Measurements from ENCODE around the gene UQCC3. TPM values are rescaled to one million over a fixed set of nuclear protein-coding genes. Genes with fewer than 3 reads are reported as not detected.
A peak's percentile ranks its signal among the peaks of the same experiment; 100 is the strongest.
"Not testable (repeated sequence)": the region's sequence is repeated elsewhere in the genome, so short reads cannot be mapped to it uniquely, and the experiment has no call there.

The UQCC3 gene
- total RNA-seq, 2 experiments from 2014 or later, result 6.7 to 6.8 TPM

DNA sequence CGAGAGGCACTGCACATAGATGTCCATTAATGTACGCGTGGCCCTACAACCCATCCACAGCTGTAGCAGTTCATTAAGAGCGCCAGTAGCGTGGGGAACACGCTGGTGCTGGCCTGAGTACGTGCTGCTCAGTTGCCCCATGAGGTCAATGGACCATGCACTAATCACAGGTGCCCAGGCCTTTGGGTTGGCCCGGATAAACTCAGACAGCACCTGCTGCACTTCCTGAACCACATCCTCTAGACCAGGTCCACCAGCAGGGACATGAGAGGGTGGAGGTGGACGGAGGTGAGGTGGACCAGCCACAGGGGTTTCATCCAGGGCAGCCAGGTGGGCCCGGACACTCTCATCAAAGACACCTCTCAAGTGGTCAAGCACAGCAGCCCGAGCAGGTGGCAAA lies 22.0 kb upstream of the UQCC3 start:
- ATAC-seq (ENCODE audit: low read depth) (no peak), DNase-seq (no peak)
- Mint-ChIP-seq H3K9me3 (no peaks in the 10 kb centered on the region), H3K27me3 (no peaks in the 10 kb centered on the region), H3K4me1 (peaks cover 28% of the 10 kb centered on the region), H3K36me3 (peaks cover 10% of the 10 kb centered on the region), H3K27ac (no peak overlapping the region), H3K4me3 (no peak overlapping the region)
- POLR2A ChIA-PET, result interaction anchor here (0.6 to 5.5 kb wide), 7 partner anchors 8 to 58 kb away, joined by 3 to 40 read pairs (median 7); partner anchors contain the start of genes B3GAT3, C11orf98, CSKMT and LBHD1

DNA sequence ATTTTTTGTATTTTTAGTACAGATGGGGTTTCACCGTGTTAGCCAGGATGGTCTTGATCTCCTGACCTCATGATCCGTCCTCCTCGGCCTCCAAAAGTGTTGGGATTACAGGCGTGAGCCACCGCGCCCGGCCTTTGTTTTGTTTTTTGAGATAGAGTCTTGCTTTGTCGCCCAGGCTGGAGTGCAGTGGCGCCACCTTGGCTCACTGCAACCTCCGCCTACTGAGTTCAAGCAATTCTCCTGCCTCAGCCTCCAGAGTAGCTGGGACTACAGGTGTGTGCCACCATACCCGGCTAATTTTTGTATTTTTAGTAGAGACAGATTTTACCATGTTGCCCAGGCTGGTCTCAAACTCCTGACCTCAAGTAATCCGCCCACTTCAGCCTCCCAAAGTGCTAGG lies 21.2 kb upstream of the UQCC3 start:
- H3K27ac Mint-ChIP-seq; H3K9me3 Mint-ChIP-seq; DNase-seq; H3K36me3 Mint-ChIP-seq; H3K4me3 Mint-ChIP-seq; ATAC-seq (ENCODE audit: low read depth); H3K27me3 Mint-ChIP-seq: not testable (repeated sequence)
- POLR2A ChIA-PET, result interaction anchor here (0.9 to 1.2 kb wide), 2 partner anchors 22 to 49 kb away, joined by 5 to 6 read pairs; partner anchors contain the start of genes LBHD1 and MTA2
- peaks cover 23% of the 10 kb centered on the region for H3K4me1 Mint-ChIP-seq

DNA sequence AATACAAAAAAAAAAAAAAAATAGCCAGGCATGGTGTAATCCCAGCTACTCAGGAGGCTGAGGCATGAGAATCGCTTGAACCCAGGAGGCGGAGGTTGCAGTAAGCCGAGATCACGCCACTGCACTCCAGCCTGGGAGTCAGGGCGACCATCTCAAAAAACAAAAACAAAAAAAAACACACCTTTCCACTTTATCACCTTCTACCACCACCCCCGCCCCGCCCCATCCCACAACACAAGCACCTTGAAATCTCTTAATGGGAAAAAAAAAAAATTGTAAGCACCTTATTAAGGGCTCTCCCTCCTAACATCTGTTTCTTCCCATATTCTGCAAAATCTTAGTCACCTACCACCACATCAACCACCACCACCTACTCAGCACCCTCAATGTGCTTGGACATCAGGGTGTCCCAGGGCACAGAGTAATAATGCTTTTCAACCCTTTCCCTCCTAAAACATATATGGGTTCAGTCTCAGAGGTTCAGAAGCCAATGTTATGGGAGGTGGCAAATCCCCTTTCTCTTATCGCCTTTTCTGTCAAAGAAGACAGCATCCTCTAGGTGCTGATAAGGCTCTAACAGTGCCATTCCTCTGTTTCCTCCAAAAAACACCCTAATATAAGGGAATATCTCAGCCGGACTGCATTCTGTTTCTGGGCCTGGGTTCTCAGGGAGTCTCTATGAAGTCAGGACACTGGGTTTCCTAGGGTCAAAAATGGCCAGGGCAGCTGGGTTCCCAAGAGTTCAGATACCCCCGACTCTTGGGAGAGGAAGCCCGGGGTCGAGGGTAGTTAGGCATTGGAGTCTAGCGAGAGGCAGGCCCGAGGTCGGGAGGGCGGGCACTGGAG lies 19.1 kb upstream of the UQCC3 start:
- Mint-ChIP-seq H3K4me3 (peak overlapping the region; percentile 94), H3K27ac (peak overlapping the region; percentile 91), H3K36me3 (peaks cover 4% of the 10 kb centered on the region), H3K9me3 (no peaks in the 10 kb centered on the region), H3K4me1 (peaks cover 17% of the 10 kb centered on the region), H3K27me3 (no peaks in the 10 kb centered on the region)
- POLR2A ChIA-PET, result interaction anchor here (0.7 to 8.4 kb wide), 22 partner anchors 9 to 250 kb away, joined by 3 to 187 read pairs (median 5); partner anchors contain the start of genes B3GAT3, C11orf98, CSKMT and EEF1G
- ATAC-seq (ENCODE audit: low read depth), result no peak
- DNase-seq, result no peak

DNA sequence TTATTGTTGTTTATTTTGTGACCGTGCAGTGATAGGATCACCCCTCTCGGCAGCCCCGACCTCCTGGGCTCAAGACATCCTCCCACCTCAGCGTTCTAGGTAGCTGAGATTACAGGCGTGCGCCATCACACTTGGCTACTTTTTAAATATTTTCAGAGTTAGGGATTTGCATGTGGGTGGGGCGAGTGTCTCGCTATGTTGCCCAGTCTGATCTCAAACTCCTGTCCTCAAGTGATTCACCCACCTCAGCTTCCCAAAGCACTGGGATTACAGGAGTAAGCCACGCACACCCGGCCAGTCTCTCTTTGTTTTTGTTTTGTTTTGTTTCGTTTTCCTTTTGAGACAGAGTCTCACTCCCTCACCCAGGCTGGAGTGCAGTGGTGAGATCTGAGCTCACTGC lies 17.2 kb upstream of the UQCC3 start:
- Mint-ChIP-seq H3K27ac (peak overlapping the region; percentile 63), H3K4me3 (peak overlapping the region; percentile 37), H3K4me1 (peaks cover 17% of the 10 kb centered on the region), H3K27me3 (no peaks in the 10 kb centered on the region), H3K9me3 (no peaks in the 10 kb centered on the region), H3K36me3 (peaks cover 4% of the 10 kb centered on the region)
- DNase-seq (no peak), ATAC-seq (ENCODE audit: low read depth) (no peak)
- POLR2A ChIA-PET, result interaction anchor here (0.6 to 8.4 kb wide), 5 partner anchors 11 to 101 kb away, joined by 4 to 187 read pairs (median 8); partner anchors contain the start of genes C11orf98, CSKMT, LBHD1 and TUT1

DNA sequence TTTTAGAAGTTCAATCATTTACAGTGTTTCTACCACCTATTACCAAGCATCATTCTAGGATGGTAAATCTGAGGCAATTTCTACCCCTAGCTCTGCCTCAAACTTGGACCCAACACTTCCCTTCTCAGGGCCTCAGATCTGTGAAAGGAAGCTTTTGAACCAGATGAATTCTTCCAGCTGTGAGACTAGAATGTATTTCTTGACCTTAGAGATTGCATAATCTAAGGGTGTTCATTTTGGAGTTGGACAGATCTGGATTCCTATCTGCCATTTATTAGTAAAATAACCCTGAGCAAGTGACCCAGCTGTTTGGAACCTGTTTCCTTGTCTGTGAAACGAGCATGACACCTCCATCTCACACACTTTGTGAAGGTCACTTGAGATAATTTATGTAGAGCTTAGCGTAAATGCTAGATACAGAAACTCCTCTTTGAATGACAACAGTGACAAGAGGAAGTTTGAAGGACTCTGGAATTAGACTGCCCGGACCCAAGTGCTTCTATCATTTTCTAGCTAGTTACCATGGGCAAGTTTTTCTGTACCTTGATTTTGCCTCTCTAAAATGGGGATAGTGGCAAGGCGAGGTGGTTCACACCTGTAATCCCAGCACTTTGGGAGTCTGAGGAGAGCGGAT lies 14.6 kb upstream of the UQCC3 start:
- no peak overlapping the region for H3K27ac Mint-ChIP-seq
- no peaks in the 10 kb centered on the region for H3K27me3 Mint-ChIP-seq
- DNase-seq, result no peak
- H3K36me3 Mint-ChIP-seq, result peaks cover 2% of the 10 kb centered on the region
- ATAC-seq (ENCODE audit: low read depth), result no peak
- H3K4me1 Mint-ChIP-seq, result peaks cover 13% of the 10 kb centered on the region
- no peaks in the 10 kb centered on the region for H3K9me3 Mint-ChIP-seq
- POLR2A ChIA-PET, result interaction anchor here (0.7 to 8.4 kb wide), 5 partner anchors 8 to 55 kb away, joined by 3 to 187 read pairs (median 5); partner anchors contain the start of genes B3GAT3, C11orf98, CSKMT and LBHD1
- H3K4me3 Mint-ChIP-seq, result no peak overlapping the region

- no peak for DNase-seq
- Mint-ChIP-seq H3K9me3 (no peaks in the 10 kb centered on the region), H3K27ac (peak overlapping the region; percentile 94), H3K4me3 (peak overlapping the region; percentile 97), H3K4me1 (peaks cover 29% of the 10 kb centered on the region), H3K27me3 (no peaks in the 10 kb centered on the region), H3K36me3 (peaks cover 19% of the 10 kb centered on the region)
- ATAC-seq (ENCODE audit: low read depth), result peak; percentile 58
- POLR2A ChIA-PET, result interaction anchor here (0.6 to 7.0 kb wide), 43 partner anchors 10 to 1301 kb away, joined by 3 to 187 read pairs (median 9); partner anchors contain the start of genes B3GAT3, BSCL2, EEF1G and EML3
Measured at GRCh38 chr11:62664405-62665074, 6.9 kb upstream of the UQCC3 start.

GRCh38 chr11:62665075-62665598 lies 6.3 kb upstream of the UQCC3 start, which contains the start of the genes C11orf98 and CSKMT:
Gene C11orf98 (minus strand): TSS chr11:62665210. CDS start chr11:62665169, 41 bp downstream.
Gene CSKMT (plus strand): TSS chr11:62665312. CDS start chr11:62665880, 568 bp downstream.
- Mint-ChIP-seq H3K36me3 (peaks cover 20% of the 10 kb centered on the region), H3K4me3 (peak within 1 kb of the TSS; percentile 97), H3K27me3 (no peaks in the 10 kb centered on the region), H3K9me3 (no peaks in the 10 kb centered on the region), H3K27ac (peak within 1 kb of the TSS; percentile 94), H3K4me1 (peaks cover 34% of the 10 kb centered on the region)
- POLR2A ChIA-PET, result interaction anchor here (0.6 to 7.0 kb wide), 45 partner anchors 9 to 1302 kb away, joined by 3 to 187 read pairs (median 8); partner anchors contain the start of genes B3GAT3, BSCL2, EEF1G and EML3
- ATAC-seq (ENCODE audit: low read depth) (peak; percentile 88), DNase-seq (peak; percentile 97)

DNA sequence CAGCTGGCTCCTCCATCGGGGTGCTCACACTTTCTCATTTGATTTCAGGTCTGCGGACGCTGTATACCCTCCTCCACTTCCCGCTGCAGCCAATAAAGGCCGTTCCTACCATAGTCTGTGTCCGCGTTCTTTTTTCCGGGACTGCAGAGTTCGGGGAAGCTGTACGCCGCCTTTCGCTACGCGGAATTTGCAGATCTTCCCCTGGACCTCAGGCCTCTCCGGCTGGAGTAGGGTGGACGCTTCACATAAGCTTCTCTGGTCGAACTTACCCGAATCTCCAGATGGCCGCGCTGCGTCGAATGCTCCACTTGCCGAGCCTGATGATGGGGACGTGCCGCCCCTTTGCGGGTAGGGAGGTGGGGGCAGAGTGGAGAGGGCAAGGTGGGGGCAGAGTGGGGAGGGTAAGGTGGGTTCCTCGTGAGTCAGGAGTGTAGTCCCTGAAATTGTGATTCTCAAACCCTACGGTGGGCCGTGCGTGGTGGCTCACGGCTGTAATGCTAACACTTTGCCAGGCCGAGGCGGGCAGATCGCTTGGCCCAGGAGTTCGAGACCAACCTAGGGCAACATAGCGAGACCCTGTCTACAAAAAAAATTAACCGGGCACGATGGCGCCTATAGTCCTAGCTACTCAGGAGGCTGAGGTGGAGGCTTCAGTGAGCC lies 5.7 kb upstream of the UQCC3 start:
- Mint-ChIP-seq H3K27me3 (no peaks in the 10 kb centered on the region), H3K4me1 (peaks cover 36% of the 10 kb centered on the region), H3K4me3 (peak overlapping the region; percentile 97), H3K27ac (peak overlapping the region; percentile 94), H3K9me3 (no peaks in the 10 kb centered on the region), H3K36me3 (peaks cover 20% of the 10 kb centered on the region)
- POLR2A ChIA-PET, result interaction anchor here (0.8 to 7.0 kb wide), 37 partner anchors 9 to 293 kb away, joined by 3 to 187 read pairs (median 10); partner anchors contain the start of genes B3GAT3, BSCL2, EEF1G and EML3
- DNase-seq (peak; percentile 69), ATAC-seq (ENCODE audit: low read depth) (peak; percentile 20)

GRCh38 chr11:62666259-62666926 lies 5.1 kb upstream of the UQCC3 start:
- ATAC-seq (ENCODE audit: low read depth) (no peak), DNase-seq (no peak)
- Mint-ChIP-seq H3K4me3 (peak overlapping the region; percentile 97), H3K27me3 (no peaks in the 10 kb centered on the region), H3K36me3 (peaks cover 20% of the 10 kb centered on the region), H3K27ac (peak overlapping the region; percentile 94), H3K4me1 (peaks cover 37% of the 10 kb centered on the region), H3K9me3 (no peaks in the 10 kb centered on the region)
- POLR2A ChIA-PET, result interaction anchor here (0.8 to 7.0 kb wide), 27 partner anchors 11 to 242 kb away, joined by 3 to 187 read pairs (median 14); partner anchors contain the start of genes B3GAT3, BSCL2, EEF1G and EML3

DNA sequence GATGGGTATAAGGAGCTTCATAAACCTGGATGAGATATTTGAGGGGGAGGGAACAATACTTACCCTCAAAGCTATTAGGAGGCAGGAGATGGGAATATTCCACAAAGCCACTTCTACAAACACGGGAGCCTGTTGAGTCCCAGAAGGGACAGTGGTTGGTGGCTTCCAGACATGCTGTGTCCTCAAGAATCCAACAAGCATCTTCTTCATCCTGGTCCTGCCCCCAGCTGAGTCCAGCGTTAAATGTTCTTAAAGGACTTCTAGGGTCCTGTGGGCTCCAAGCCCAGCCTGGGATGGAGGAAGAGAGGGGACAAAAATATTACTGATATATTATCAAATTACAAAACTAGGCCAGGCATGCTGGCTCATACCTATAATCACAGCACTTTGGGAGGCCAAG lies 4.0 kb upstream of the UQCC3 start:
- Mint-ChIP-seq H3K36me3 (peaks cover 18% of the 10 kb centered on the region), H3K27ac (no peak overlapping the region), H3K27me3 (no peaks in the 10 kb centered on the region), H3K4me1 (peaks cover 39% of the 10 kb centered on the region), H3K9me3 (no peaks in the 10 kb centered on the region), H3K4me3 (peak overlapping the region; percentile 49)
- DNase-seq (no peak), ATAC-seq (ENCODE audit: low read depth) (no peak)
- POLR2A ChIA-PET, result interaction anchor here (0.5 to 7.0 kb wide), 14 partner anchors 8 to 243 kb away, joined by 3 to 187 read pairs (median 4); partner anchors contain the start of genes B3GAT3, EML3, GANAB and INTS5

GRCh38 chr11:62669420-62670161 lies 1.9 kb upstream of the UQCC3 start:
- POLR2A ChIA-PET, result interaction anchor here (0.7 to 4.4 kb wide), 10 partner anchors 15 to 1276 kb away, joined by 3 to 73 read pairs (median 9); partner anchors contain the start of genes EML3, GANAB, INTS5 and MTA2
- Mint-ChIP-seq H3K27me3 (no peaks in the 10 kb centered on the region), H3K4me3 (peak overlapping the region; percentile 94), H3K36me3 (peaks cover 13% of the 10 kb centered on the region), H3K4me1 (peaks cover 37% of the 10 kb centered on the region), H3K9me3 (no peaks in the 10 kb centered on the region), H3K27ac (peak overlapping the region; percentile 91)
- no peak for DNase-seq
- no peak for ATAC-seq (ENCODE audit: low read depth)
